Measurements from ENCODE around the gene LBP. TPM values are rescaled to one million over a fixed set of nuclear protein-coding genes. Genes with fewer than 3 reads are reported as not detected.

Gene LBP
- total RNA-seq, 1 experiment from 2014 or later = 0.37 TPM

- TF ChIP-seq ZNF532 (CRISPR knock-in tag; IDR thresholded peaks at IDR 0.05; ENCODE audit: borderline replicate concordance) = no peak
- no peak for TF ChIP-seq KAT7 (CRISPR knock-in tag; IDR thresholded peaks at IDR 0.05; ENCODE audit: borderline replicate concordance)
- TF ChIP-seq MXD4 (CRISPR knock-in tag; IDR thresholded peaks at IDR 0.05; ENCODE audit: borderline replicate concordance) = no peak
- no peak for TF ChIP-seq NFYB (CRISPR knock-in tag; conservative IDR thresholded peaks at IDR 0.05; ENCODE audit: low read depth)
- TF ChIP-seq JAZF1 (CRISPR knock-in tag; IDR thresholded peaks at IDR 0.05) = no peak
Observed at GRCh38 chr20:38358556-38358955, 12.3 kb downstream of the LBP start (continued).

- POLR2A ChIA-PET = no interaction called here
Observed at GRCh38 chr20:38363004-38363747, 16.9 kb downstream of the LBP start.

More at GRCh38 chr20:38363004-38363747, 16.9 kb downstream of the LBP start:
- ATAC-seq (no peak), DNase-seq (ENCODE audit: low spot score) (no peak)
- no peak for TF ChIP-seq ZNF671 (CRISPR knock-in tag; IDR thresholded peaks at IDR 0.05)
- TF ChIP-seq NFYB (CRISPR knock-in tag; conservative IDR thresholded peaks at IDR 0.05; ENCODE audit: low read depth) = no peak
- TF ChIP-seq HMGXB4 (CRISPR knock-in tag; IDR thresholded peaks at IDR 0.05) = no peak
- TF ChIP-seq OVOL2 (CRISPR knock-in tag; IDR thresholded peaks at IDR 0.05; ENCODE audit: borderline replicate concordance) = no peak
- TF ChIP-seq MYBL2 (CRISPR knock-in tag; IDR thresholded peaks at IDR 0.05) = no peak
- no peak for TF ChIP-seq SOX15 (CRISPR knock-in tag; IDR thresholded peaks at IDR 0.05)
- TF ChIP-seq ZBTB21 (CRISPR knock-in tag; IDR thresholded peaks at IDR 0.05; ENCODE audit: borderline replicate concordance) = no peak
- TF ChIP-seq NFE2L1 (CRISPR knock-in tag; IDR thresholded peaks at IDR 0.05) = no peak
- TF ChIP-seq ZNF423 (CRISPR knock-in tag; IDR thresholded peaks at IDR 0.05) = no peak
- no peak for TF ChIP-seq ZMAT4 (CRISPR knock-in tag; IDR thresholded peaks at IDR 0.05)
- no peak for TF ChIP-seq ZNF263 (CRISPR knock-in tag; IDR thresholded peaks at IDR 0.05; ENCODE audit: low read depth)
- no peak for TF ChIP-seq IRF1 (CRISPR knock-in tag; IDR thresholded peaks at IDR 0.05)
- TF ChIP-seq RELA (CRISPR knock-in tag; IDR thresholded peaks at IDR 0.05; ENCODE audit: borderline replicate concordance) = no peak
- no peak for TF ChIP-seq E2F1 (CRISPR knock-in tag; IDR thresholded peaks at IDR 0.05)
- TF ChIP-seq CTCF (IDR thresholded peaks at IDR 0.05) = no peak
- TF ChIP-seq JUN (CRISPR knock-in tag; IDR thresholded peaks at IDR 0.05) = no peak
- TF ChIP-seq ZNF425 (CRISPR knock-in tag; conservative IDR thresholded peaks at IDR 0.05) = no peak
- no peak for TF ChIP-seq RORB (CRISPR knock-in tag; IDR thresholded peaks at IDR 0.05)
- no peak for TF ChIP-seq TCF7 (CRISPR knock-in tag; IDR thresholded peaks at IDR 0.05; ENCODE audit: low read depth)
- no peaks in the 10 kb centered on the region for H3K4me1 Mint-ChIP-seq
- H3K27ac Mint-ChIP-seq = no peak overlapping the region
- CTCF ChIA-PET = interaction anchor here (0.6 to 1.7 kb wide), 4 partner anchors 11 to 58 kb away, joined by 3 to 6 read pairs (median 4); no protein-coding TSS in a partner anchor
- H3K4me3 Mint-ChIP-seq = no peak overlapping the region
- H3K36me3 Mint-ChIP-seq = no peaks in the 10 kb centered on the region
- H3K27me3 Mint-ChIP-seq (ENCODE audit: low read depth) = no peaks in the 10 kb centered on the region
- no peaks in the 10 kb centered on the region for H3K9me3 Mint-ChIP-seq

All from WTC11 (cell line).